SW 1271 (cell line): Measurements from ENCODE around the gene RHBDL2.
"Not testable (repeated sequence)": the region's sequence is repeated elsewhere in the genome, so short reads cannot be mapped to it uniquely, and the experiment has no call there.

Experiments
- DNase-seq, 2 experiments: peaks; one replicate each; lab custom pipeline; 2025; lab: John Stamatoyannopoulos, UW

Gene RHBDL2

DNA sequence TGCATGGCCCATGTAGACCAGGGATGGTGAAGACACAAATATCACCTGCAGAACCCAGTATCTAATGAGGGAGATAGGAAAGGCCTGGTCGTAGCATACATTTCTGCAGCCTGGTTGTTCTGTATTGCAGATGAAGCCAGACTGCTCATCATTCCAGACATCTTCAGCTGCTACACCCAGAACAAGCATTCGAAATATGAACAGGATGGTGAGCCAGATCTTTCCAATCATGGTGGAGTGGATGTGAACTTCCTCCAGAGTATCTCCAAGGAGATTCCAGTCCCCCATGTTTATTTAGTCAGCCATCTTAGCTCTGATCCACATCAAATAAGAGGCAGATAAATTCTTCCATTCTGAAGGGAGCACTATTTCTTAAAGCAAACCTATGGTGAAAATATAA lies 65.8 kb downstream of the RHBDL2 start:
- DNase-seq = no peak

DNA sequence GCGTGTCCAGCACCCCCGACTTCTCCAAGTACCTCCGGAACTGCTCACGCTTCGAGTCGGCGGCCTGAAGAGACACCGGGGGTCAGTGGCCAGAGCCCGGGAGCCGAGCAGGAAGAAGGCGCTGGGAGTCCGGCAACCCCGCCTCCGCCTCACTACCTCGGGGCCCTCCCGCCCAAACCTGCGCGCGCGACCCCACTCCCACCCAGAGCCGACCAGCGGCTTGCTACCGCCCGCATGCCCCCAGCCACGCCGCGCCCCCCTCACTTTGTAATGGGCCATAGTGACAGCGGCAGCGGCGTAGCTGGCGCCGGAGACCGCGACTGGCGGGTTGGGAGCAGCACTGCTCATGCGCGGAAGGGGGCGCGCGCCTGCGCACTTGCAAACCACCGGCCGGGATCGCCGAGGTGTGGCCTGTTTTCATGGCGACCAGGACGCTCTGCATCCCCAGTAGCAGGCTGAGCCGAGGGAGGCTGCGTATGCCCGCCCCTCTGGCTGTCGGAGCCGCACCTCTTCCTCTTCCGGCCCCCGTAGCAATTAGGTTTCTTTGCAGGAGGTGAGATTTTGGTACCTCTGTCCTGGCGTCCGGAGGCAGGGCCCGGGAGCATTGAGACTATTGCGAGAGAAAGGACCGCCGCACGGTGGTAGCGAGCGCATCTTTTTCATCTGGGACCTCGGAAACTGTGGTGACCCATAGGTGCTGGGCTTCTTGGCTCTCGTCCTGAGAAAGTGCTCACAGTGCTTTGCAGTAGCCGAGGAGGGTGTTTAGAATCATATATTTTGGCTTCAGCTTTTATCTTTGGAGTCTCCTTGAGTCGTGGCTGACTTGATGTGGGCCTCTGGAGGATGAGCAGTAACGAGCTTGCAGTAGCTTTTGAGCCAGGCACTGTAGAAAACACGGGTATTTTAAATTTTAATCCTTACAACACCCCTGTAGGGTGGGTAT lies 68.3 kb downstream of the RHBDL2 start, which contains the start of gene MYCBP:
MYCBP (minus strand) TSS at position 322 of the 943 bp plus-strand sequence; CDS start at position 279, 43 bp downstream.
- DNase-seq = peak; percentile 54 to 90

DNA sequence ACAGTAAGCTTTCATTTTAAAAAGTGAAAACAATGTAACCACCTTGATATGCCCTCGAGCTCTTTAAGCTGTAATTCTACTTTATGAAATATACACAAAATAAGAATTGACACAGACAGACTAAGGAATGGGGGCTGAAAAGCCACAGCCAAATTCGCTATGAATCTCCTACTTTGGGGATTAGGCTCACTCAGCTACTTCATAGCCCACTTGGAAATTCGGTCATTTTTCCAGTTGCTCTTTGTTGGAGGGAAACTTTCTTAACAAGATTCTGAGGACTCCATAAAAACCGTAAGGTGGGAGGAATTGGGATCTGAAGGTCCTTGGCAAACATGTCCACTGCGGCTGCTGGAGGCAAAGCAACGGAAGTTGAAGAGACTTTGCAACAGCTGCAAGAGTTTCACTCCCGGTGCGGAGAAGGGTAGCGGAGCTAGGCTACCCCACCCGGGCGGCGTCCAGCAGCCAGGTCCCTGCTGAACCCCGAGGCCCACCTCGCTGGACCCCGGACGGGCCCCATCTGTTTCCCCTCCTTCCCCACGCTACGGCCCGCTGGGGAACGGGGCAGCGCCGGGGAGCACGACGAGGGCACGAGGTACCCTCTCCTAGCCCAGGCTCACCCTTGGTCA lies 69.1 kb downstream of the RHBDL2 start:
- no peak for DNase-seq

DNA sequence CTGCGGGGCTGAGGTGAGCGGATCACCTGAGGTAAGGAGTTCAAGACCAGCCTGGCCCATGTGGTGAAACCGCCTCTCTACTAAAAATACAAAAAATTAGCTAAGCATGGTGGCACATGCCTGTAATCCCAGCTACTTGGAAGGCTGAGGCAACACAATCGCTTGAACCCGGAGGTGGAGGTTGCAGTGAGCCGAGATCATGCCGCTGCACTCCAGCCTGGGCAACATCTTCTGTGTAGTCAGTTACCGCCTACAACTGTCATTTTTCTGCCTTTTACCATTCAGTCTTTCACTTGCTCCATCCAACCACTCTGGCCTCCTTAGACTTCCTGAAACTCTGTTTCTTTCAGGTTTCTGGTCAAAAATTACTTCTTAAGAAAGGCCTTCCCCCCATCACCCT lies 70.6 kb downstream of the RHBDL2 start:
- no peak for DNase-seq

DNA sequence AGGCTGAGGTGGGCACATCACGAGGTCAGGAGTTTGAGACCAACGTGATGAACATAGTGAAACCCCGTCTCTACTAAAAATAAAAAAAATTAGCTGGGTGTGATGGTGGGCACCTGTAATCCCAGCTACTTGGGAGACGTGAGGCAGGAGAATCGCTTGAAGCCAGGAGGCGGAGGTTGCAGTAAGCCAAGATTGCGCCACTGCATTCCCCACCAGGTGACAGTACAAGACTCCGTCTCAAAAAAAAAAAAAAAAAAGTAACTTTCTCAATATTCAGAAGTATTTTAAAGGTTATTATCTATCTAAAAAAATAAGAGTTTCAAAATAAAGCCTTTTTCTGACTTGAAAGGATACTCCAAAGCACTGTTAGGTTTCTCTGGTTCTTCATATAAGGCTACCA lies 74.4 kb downstream of the RHBDL2 start:
- DNase-seq = no peak

DNA sequence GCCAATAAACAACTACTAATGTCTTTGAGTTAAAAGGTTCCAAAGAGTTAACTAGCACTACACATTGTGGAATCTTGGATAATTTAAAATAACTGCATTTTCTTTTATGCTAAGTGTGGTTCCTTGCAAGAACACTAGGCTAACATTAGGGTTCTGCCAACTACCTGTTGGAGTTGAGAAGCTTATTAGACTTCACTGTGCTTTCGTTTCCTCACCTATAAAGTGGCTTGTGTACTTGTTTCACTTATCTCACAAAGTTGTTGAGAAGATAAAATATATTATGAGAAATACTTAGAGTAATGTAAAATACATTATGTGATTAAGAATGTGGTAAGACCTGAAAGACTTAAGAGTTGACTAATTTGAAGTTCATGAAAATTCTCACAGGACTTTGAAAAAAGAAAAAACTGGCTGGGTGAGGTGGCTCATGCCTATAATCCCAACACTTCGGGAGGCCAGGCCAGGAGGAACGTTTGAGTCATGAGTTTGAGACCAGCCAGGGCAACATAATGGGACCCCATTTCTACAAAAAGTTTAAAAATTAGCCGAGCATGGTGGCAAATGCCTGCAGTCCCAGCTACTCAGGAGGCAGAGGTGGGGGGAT lies 76.4 kb downstream of the RHBDL2 start:
- DNase-seq = no peak

DNA sequence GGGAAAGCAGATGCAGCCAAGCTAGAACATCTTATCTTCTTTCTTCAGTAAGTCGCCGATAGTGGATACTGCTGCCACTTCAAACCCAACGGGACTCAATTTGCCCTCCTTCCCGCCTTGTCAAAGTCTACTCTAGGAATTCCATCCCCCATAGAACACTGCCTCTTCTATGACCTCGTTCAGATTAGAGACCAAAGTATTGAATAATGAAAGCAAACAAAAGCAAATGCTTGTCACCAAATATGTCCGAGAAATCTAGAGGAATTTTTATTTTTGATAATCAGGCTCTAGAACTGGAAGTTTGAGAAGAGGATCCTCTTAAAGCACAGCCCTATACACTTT lies 81.2 kb downstream of the RHBDL2 start:
- DNase-seq = no peak

DNA sequence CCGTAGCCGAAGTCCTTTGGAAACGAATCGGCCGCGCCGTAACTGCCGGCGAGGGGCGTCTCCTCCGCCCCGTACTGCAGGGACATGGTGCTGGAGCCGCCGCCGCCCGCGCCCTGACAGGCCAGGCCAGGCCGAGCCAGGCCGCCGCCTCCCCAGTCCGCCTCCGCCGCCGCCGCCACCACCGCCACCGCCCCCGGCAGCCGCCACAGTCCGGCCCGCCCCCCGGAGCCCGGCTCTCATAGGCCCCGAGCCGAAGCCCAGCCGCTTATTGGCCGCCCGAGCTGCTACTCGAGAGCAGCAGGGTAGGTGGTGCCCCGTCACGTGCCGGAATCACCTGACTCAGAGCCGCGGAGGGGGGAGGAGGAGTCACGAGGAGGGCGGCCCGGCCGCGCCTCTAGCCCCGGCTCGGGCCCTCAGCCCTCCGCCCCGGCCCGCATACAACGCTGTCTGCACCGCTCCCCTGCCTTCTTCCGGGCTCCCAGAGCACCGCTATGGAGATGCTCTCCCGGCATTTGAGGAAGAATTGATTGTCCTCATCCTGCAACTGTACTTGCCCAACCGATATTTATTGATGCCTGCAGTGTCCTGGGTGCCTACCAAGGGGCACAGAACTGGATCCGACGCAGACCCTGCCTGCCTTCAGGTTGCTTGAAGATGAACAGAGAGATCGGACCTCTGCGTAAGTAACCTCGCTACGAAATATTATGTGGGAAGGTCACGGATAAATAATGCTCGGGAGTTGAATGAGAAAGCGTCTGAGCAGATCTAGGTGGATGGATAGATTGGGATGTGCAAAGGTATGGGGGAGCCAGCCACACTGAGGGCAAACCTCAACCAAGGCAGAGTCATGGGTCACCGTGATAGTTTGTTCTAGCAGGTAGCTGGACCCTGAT lies 81.8 kb downstream of the RHBDL2 start, which contains the start of gene RRAGC:
RRAGC (minus strand) TSS at position 212 of the 893 bp plus-strand sequence; CDS start at position 86, 126 bp downstream.
- peak; percentile 80 to 88 for DNase-seq

DNA sequence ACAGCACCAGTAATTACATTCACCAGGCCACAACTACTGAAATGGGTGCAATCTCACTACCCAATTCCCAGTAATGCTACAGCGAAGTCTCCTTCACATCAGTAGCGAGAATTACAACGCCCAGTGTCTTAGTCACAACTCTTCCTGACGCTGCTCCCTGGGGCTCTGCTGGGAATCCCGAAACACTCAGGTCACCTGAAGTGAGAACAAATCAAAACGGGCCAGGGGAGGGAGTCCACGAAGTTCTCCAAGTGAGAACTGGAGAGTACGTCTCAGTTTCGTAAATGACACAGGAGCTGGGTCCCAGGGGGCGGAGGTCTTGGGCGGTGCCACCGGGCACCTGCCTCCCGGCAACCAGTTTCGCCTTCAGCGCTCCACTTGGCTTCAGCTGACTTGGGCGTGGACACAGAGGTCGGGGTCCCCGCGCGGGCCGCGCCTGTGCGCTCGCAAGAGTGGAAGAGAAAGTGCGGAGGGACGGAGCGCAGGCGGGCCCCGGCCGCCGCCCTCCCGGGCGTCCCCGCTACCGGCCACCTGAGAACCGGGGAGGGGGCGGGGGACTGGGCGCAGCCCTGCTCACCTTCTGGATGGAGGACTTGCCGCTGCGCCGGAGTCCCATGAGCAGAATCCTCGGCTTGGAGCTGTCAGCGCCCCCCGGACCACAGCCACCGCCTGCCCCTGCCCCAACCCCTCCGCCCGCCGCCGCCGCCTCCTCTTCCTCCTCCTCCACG lies 82.6 kb downstream of the RHBDL2 start:
- peak in 1 of 2 experiments; percentile 19 for DNase-seq

DNA sequence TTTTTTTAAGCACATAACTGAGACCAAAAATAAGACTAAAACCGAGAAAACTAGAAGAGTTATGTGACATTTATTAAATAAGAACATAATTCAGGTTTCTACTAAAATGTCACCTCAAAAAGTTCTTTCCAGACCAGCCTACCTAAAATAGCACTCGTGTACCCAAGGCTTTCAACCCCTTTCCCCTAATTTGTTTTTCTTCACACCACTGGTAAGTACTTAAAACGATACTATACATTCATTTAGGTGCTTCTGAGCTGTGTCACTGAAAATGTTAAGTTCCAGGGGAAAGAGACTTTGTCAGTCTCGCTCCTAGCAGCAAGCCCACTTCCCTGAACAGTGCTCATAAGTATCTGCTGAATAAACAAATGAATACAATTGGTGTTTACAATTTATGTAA lies 88.8 kb downstream of the RHBDL2 start:
- no peak for DNase-seq

DNA sequence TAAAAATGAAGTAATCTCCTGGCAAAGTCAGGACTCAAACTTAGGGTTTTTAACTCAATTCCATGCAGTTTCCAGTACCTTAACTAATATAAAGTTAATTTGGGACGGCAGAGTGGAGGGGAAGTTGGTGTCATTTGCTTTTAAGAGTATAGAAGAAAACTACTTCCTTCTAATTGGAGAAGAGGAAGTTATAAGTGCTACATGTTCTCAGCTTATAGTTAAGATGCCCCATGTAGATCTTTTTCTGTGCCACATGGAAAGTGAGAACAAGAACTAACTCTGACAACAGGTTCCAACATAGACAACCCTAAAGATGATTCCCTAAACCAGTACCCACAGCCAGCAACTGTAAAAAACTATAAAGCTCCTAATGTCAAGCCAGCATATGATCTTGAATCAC lies 93.6 kb downstream of the RHBDL2 start:
- DNase-seq = no peak

DNA sequence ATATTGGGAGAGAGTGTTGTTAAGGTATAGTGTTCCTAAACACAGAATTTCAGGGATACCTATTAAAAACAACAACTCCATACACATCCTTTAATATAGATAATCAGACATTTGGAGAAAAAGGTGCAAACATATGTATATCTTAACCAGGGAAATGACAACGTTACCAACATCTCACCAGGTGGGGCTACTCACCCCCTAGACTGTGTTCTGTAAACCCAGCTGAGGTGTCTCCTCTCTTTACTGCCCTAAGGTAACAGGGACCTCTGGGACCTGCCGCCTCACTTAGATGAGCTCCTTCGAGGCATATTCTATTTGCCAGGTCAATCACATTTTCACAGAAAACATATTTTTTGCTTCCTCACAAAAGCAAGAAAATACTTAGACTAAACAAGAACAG lies 95.4 kb downstream of the RHBDL2 start:
- DNase-seq = no peak

DNA sequence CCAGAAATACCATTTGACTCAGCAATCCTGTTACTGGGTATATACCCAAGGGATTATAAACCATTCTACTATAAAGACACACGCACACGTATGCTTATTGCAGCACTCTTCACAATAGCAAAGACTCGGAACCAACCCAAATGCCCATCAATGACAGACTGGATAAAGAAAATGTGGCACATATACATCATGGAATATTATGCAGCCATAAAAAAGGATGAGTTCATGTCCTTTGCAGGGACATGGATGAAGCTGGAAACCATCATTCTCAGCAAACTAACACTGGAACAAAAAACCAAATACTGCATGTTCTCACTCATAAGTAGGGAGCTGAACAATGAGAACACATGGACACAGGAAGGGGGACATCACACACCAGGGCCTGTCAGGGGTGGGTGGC lies 96.5 kb downstream of the RHBDL2 start:
- DNase-seq = not testable (repeated sequence)

DNA sequence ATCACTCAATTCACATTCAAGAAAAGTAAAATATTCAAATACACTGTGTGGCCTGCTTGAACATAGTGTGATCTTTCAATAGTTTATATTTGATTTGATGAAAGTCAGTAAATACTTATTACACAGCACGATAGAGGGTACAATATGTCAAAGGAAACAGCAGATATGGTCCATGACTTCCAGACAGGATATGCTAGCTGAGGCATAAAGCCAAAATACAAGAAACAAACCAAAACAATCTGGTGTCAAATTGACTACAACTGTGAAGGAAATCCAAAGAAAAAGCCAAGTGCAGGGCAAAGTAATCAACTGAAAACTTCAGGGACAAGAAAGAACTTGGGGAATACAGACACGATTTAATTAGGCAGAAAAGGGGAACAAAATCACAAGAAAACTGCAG lies 101.3 kb downstream of the RHBDL2 start:
- DNase-seq = no peak

DNA sequence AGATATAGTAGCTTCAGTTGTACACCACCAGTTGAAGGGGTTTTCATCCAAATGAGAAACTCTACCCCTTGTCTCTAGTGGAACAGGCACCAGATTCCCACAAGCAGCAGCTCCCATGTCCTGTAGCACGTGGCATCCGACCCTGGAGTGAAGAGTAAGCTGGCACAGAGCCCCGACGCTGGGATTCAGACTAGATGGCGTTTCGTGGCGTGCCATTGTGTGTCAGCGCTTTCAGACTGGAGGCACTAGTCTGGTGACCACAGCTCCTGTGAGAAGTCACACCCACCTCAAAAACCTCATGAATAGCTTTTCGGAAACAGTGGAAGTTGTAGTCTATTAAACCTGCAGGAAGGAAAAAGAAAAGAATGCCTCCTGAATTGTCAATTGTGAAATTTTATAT lies 102.3 kb downstream of the RHBDL2 start:
- DNase-seq = no peak

DNA sequence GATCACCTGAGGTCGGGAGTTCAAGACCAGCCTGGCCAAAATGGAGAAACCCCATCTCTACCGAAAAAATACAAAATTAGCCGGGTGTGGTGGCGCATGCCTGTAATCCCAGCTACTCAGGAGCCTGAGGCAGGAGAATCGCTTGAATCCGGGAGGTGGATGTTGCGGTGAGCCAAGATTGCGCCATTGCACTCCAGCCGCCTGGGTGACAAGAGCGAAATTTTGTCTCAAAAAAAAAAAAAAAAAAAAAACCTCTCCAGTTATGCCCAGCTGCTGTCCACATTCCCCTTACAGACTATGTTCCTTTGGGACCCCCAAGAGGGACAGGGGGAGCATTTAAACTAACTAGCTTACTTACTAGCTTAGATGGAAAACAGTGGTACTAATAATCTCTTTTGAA lies 105.3 kb downstream of the RHBDL2 start:
- not testable (repeated sequence) for DNase-seq
